NCI-H510A treated with DMSO at 0.1 percent for 48 hours (cell line): ENCODE data around the gene NPSR1.
"Not testable (repeated sequence)": the region's sequence is repeated elsewhere in the genome, so short reads cannot be mapped to it uniquely, and the experiment has no call there.

Experiments
- DNase-seq: peaks from one replicate; lab custom pipeline; 2025; lab: John Stamatoyannopoulos, UW

NPSR1 gene

GRCh38 chr7:34869057-34869456 lies 211.0 kb downstream of the NPSR1 start:
- DNase-seq: no peak

GRCh38 chr7:34870041-34870440 lies 212.0 kb downstream of the NPSR1 start:
- not testable (repeated sequence) for DNase-seq

DNA sequence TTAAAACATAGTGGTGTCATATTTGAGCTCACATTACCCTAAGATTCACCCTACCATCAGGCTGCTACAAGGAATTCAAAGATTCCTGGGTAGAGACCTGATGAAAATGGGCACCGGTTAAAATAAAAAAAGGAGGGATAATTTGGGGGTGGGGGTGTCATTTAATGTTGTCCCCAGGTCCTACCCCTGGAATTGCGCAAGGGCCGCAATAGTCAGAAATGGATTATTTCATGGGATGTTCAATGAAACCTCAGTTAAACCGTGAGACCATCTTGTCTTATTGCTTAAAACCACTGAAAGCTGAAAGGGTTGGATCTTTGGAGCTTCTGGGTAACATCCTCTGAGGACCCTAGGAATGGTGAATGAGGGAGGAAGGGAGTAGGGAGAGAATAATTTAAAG lies 216.3 kb downstream of the NPSR1 start:
- DNase-seq: not testable (repeated sequence)

- no peak for DNase-seq
Observed at GRCh38 chr7:34875481-34875880, 217.5 kb downstream of the NPSR1 start.

- not testable (repeated sequence) for DNase-seq
Observed at GRCh38 chr7:34878944-34879735, 221.1 kb downstream of the NPSR1 start.

GRCh38 chr7:34879871-34880270 lies 221.9 kb downstream of the NPSR1 start:
- no peak for DNase-seq

GRCh38 chr7:34883855-34884254 lies 225.8 kb downstream of the NPSR1 start:
- not testable (repeated sequence) for DNase-seq

DNA sequence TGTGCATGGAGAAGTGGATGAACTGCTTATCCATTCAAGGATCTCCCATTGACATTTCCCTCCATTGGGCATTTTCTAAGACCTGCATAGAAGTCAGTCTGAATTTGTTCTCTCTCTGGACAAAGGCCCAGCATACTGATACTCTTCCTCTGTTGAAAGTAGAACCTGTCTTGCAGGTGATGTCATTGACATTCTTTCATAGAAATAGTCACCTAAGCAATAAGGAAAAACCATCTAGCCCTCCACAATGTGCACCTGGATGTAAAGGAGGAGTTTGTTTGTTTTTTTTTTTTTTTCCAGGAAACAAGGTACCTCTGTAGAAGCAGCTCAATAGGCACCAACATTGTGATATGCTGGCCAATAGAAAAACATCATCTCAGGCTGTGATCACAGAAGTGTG lies 228.8 kb downstream of the NPSR1 start:
- DNase-seq: no peak

- no peak for DNase-seq
Observed at GRCh38 chr7:34889951-34890350, 231.9 kb downstream of the NPSR1 start.

- DNase-seq: no peak
Observed at GRCh38 chr7:34895202-34895601, 237.2 kb downstream of the NPSR1 start.
